HL-60 (cell line): ENCODE data around the gene NLGN1.

Source experiments
- DNase-seq, 2 experiments: peaks; one replicate each; pipeline ENCODE4 v3.0.0-alpha.2; 2010 to 2020; ENCODE audit warnings: low read depth in 1 of 2, low spot score in 1 of 2
- H3K27ac ChIP-seq: fragments of 250-450 bp; sonication (Bioruptor Pico); replicated peaks from 2 replicates; pipeline ENCODE4 v1.5.1; 2020; ENCODE audit warnings: mild to moderate bottlenecking, moderate library complexity
- H3K27me3 ChIP-seq: fragments of 250-450 bp; sonication (Bioruptor Pico); 2 replicates; pipeline ENCODE4 v1.5.1; 2021; ENCODE audit warnings: mild to moderate bottlenecking, moderate library complexity; ENCODE audit not compliant: insufficient read depth, poor library complexity, severe bottlenecking
- H3K4me3 ChIP-seq: replicated peaks from 2 replicates; pipeline ENCODE4 v1.5.1; 2011; ENCODE audit warnings: mild to moderate bottlenecking, control low read depth, low read length; ENCODE audit not compliant: insufficient read depth
- GABPA ChIP-seq: IDR thresholded peaks from 2 replicates; pipeline ENCODE4 v1.6.1; 2012; ENCODE audit warnings: low read depth
- POLR2AphosphoS5 ChIP-seq: IDR thresholded peaks from 2 replicates; pipeline ENCODE4 v1.6.1; 2012; ENCODE audit warnings: low read depth
- REST ChIP-seq: IDR thresholded peaks from 2 replicates; pipeline ENCODE4 v1.6.1; 2012; ENCODE audit warnings: low read depth; ENCODE audit not compliant: insufficient replicate concordance
- SPI1 ChIP-seq: IDR thresholded peaks from 2 replicates; pipeline ENCODE4 v1.6.1; 2012; ENCODE audit warnings: low read depth, mild to moderate bottlenecking, borderline replicate concordance
- TF ChIP-seq, protein P1 (sequence below): IDR thresholded peaks from one replicate; pipeline ENCODE4 v1.5.1; 2011; ENCODE audit warnings: low read length, control low read depth, inconsistent platforms; ENCODE audit not compliant: insufficient read depth

NLGN1 gene

DNA sequence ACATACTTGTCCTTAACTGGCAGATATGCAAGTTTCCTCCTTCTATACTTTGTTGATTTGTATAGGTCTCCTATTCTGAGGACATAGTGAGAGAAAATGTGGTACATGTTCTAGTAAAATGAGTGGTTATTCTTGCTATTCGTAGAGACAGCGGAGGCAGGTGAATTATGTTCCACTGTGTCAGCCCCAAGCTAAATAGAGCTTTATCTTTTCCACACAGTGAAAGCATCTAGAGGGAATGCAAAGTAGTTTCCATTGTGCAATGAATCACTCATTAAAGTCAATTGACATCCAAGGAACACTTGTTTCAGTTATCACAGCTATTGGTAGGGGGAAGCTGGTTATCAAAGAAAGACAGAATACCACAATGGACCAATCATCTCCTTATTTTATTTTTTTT, 262.4 kb downstream of the NLGN1 start:
- Histone ChIP-seq H3K27me3 (no peaks in the 10 kb centered on the region), H3K4me3 (no peak overlapping the region), H3K27ac (no peak overlapping the region)
- TF ChIP-seq GABPA: no peak
- TF ChIP-seq POLR2AphosphoS5: no peak
- no peak for TF ChIP-seq SPI1
- DNase-seq: no peak

DNA sequence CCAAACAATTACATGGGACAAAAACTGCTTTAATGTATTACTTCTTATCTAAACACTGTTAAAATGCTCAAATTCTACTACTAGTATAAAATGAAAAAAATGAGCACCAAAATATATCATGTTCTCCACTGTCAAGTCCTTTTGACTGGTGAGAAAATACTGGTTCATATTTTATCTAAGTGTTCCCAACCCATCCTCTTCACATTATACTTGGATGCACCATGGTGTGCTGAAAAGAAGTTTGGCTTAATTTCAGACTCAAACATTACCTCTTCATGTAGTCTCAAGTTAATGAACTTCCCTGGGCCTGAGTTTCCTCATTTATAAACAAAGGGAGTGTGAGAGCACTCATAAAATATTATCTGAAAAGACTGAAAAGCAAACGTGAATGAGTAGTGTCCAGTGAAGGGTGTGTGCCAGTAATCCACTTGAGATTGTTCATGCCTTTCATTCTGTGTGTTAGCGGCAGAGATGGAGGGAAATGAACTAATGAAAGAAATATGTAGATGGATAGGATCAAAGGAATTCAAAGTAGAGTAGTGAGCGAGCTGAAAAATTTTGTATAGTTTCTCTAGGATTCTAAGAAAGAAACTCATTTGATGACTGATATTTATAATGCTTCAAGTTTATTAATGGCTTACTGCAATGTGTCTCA, 263.2 kb downstream of the NLGN1 start:
- TF ChIP-seq REST (no peak), POLR2AphosphoS5 (no peak), SPI1 (no peak), GABPA (no peak)
- TF ChIP-seq, protein P1, sequence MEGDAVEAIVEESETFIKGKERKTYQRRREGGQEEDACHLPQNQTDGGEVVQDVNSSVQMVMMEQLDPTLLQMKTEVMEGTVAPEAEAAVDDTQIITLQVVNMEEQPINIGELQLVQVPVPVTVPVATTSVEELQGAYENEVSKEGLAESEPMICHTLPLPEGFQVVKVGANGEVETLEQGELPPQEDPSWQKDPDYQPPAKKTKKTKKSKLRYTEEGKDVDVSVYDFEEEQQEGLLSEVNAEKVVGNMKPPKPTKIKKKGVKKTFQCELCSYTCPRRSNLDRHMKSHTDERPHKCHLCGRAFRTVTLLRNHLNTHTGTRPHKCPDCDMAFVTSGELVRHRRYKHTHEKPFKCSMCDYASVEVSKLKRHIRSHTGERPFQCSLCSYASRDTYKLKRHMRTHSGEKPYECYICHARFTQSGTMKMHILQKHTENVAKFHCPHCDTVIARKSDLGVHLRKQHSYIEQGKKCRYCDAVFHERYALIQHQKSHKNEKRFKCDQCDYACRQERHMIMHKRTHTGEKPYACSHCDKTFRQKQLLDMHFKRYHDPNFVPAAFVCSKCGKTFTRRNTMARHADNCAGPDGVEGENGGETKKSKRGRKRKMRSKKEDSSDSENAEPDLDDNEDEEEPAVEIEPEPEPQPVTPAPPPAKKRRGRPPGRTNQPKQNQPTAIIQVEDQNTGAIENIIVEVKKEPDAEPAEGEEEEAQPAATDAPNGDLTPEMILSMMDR: no peak
- Histone ChIP-seq H3K27me3 (no peaks in the 10 kb centered on the region), H3K4me3 (no peak overlapping the region), H3K27ac (no peak overlapping the region)
- DNase-seq: no peak

DNA sequence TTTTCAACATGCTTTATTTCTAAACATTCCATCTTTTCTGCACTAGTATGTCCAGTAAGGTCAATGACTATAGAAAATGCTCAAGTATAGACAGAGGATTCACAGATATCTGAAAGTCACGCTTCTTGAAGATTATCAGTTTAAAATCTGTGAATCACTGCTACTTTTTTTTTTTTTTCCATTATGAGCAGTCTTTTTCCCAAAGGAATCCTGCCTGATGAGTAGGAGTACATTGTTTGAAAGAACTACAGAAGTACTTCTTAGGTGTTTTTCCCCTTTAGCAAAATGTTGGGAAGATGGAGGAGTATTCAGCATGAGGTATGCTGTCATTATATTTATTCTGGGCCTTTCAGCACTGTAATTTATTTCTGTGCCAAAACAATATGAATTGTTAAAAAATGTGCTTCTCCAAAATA, 266.2 kb downstream of the NLGN1 start:
- Histone ChIP-seq H3K27me3 (no peaks in the 10 kb centered on the region), H3K4me3 (no peak overlapping the region), H3K27ac (no peak overlapping the region)
- TF ChIP-seq, protein P1: no peak
- TF ChIP-seq POLR2AphosphoS5 (no peak), REST (no peak), SPI1 (no peak), GABPA (no peak)
- no peak for DNase-seq

GRCh38 chr3:173676094-173676493, 278.6 kb downstream of the NLGN1 start:
- no peak overlapping the region for H3K27ac ChIP-seq
- DNase-seq: no peak
- H3K4me3 ChIP-seq: no peak overlapping the region
- TF ChIP-seq GABPA: no peak
- no peak for TF ChIP-seq REST
- TF ChIP-seq POLR2AphosphoS5: no peak
- TF ChIP-seq SPI1: no peak
- H3K27me3 ChIP-seq: no peaks in the 10 kb centered on the region
